BJ (cell line): ENCODE measurements around the gene DDO. TPM values are rescaled to one million over a fixed set of nuclear protein-coding genes. Genes with fewer than 3 reads are reported as not detected.

Source experiments
- CTCF ChIA-PET: fragments of 350-600 bp; formaldehyde crosslinking; extraction: SDS; loops from one replicate; lab custom pipeline; 2021; ENCODE audit warnings: antibody characterized with exemption, inconsistent platforms; lab: Yijun Ruan, JAX
- POLR2A ChIA-PET: fragments of 300-600 bp; sonication (Branson Sonifier 250); formaldehyde crosslinking; extraction: SDS; loops from one replicate; lab custom pipeline; 2021; ENCODE audit warnings: antibody characterized with exemption; lab: Charles Lee
- DNase-seq: peaks from one replicate; pipeline ENCODE4 v3.0.0-alpha.2; 2011; ENCODE audit warnings: low read depth
- H3K27me3 ChIP-seq: 2 replicates; pipeline ENCODE4 v1.6.0; 2011; ENCODE audit warnings: low read length; ENCODE audit not compliant: control insufficient read depth, insufficient read depth
- H3K36me3 ChIP-seq: 2 replicates; pipeline ENCODE4 v1.5.1; 2011; ENCODE audit warnings: low read length; ENCODE audit not compliant: control insufficient read depth, insufficient read depth
- H3K4me3 ChIP-seq: 2 replicates; pipeline ENCODE4 v1.5.1; 2011; ENCODE audit warnings: low read depth, mild to moderate bottlenecking, control low read depth, low read length
- polyA plus RNA-seq: library from polyadenylated mRNA; depleted of rRNA; stranded (reverse); fragments of >200 nt; gene quantifications from 2 replicates; pipeline ENCODE4 v1.2.3, GENCODE V29; 2011
- TF ChIP-seq, protein P1 (sequence below): IDR thresholded peaks from 2 replicates; pipeline ENCODE4 v1.5.1; 2011; ENCODE audit warnings: low read depth, mild to moderate bottlenecking, control low read depth, inconsistent platforms, low read length, moderate library complexity; ENCODE audit not compliant: insufficient read depth

The DDO gene
- polyA plus RNA-seq, 1 experiment: 0.16 TPM

DNA sequence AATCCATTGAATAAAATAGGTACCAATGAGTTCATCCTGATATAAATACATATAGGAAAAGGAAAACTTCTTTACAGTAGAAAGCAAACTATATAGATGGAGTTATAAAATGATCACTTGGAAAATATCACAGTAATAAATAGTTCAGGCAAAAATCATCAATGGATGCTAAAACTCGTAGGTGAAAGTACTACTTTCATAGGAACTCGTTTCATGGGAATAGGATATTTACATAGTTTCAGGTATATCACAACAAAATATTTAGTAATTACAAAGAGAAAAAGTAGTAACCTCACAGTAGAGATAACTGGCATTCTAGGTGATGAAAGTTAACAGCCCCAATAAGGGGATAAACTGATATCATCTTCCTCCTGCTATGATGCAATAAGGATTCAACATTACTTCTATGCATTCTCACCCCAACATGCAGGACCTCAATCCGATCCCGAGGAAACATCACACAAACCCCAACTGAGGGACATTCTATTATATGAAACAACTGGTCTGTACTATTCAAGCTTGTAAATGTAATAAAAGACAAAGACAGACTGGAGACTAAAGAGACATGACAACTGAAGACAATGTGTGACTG is 13.7 kb downstream of the DDO start:
- Histone ChIP-seq H3K36me3 (no peaks in the 10 kb centered on the region), H3K4me3 (no peak overlapping the region), H3K27me3 (no peaks in the 10 kb centered on the region)
- POLR2A ChIA-PET: no interaction called here
- TF ChIP-seq, protein P1, sequence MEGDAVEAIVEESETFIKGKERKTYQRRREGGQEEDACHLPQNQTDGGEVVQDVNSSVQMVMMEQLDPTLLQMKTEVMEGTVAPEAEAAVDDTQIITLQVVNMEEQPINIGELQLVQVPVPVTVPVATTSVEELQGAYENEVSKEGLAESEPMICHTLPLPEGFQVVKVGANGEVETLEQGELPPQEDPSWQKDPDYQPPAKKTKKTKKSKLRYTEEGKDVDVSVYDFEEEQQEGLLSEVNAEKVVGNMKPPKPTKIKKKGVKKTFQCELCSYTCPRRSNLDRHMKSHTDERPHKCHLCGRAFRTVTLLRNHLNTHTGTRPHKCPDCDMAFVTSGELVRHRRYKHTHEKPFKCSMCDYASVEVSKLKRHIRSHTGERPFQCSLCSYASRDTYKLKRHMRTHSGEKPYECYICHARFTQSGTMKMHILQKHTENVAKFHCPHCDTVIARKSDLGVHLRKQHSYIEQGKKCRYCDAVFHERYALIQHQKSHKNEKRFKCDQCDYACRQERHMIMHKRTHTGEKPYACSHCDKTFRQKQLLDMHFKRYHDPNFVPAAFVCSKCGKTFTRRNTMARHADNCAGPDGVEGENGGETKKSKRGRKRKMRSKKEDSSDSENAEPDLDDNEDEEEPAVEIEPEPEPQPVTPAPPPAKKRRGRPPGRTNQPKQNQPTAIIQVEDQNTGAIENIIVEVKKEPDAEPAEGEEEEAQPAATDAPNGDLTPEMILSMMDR: no peak
- DNase-seq: no peak
- CTCF ChIA-PET: no interaction called here

DNA sequence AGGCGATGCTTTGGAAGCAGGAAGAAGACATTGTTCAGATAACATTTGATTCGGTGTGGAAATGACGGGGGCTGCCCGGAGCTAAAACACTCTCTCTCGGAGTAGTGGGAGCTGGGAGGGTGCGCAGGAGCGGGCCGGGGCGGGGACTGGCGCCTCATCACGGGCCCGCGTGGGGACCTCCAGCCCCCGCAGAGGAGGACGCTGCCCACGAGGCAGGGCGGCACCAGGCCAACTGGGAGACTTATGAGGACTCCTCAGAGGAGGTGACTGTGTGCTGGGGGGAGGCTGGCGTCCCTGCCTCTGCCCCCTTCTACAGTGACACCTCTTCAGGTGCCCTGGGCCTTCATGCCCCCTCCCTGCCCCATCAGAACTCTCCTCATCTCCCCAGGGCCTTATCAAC is 15.2 kb downstream of the DDO start:
- Histone ChIP-seq H3K27me3 (no peaks in the 10 kb centered on the region), H3K4me3 (no peak overlapping the region), H3K36me3 (no peaks in the 10 kb centered on the region)
- CTCF ChIA-PET: no interaction called here
- DNase-seq: no peak
- POLR2A ChIA-PET: no interaction called here
- TF ChIP-seq, protein P1: no peak

DNA sequence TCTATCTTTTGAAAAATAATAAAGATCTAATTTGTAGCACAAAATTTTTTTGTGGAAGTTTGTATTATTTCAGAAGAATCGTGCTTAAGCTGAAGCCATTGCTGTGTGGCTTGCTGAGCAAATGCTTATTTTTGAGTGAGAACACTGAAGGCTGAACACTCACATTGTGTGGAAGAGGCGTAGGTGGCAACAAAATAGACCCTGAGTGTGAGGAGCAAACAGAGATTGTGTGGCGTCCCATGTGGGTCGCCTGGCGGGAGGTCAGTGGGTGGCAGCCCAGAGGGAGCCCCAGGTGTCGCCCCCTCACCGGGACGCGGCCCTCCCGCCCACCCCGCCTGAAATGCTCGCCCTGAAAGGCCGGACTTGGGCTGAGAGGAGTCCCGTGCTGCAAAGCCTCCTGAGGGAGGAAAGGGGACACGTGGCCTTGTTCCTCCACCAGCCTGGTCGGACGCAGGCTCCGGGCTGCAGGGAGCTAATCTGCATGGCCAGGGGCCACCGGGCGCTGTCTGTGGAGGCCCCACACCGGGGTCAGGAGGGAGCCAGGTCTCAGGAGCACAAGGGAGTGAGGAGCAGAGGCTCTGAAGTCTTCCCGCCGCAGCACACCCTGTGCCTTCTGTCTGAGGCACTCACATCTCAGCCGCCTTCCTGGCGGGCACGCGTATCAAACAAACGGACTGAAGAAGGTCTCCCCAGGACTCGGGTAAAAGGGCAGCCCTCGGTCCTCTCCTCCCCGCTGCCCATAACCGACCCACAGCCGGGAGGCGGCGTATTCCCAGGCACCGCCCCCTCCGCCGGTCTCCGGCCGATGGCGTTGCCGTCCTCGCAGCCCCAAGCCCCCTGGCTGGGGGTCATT is 15.9 kb downstream of the DDO start:
- TF ChIP-seq, protein P1: no peak
- no peaks in the 10 kb centered on the region for H3K36me3 ChIP-seq
- no peaks in the 10 kb centered on the region for H3K27me3 ChIP-seq
- CTCF ChIA-PET: interaction anchor here (1.0 kb wide), 1 partner anchor 9 kb away, joined by 3 read pairs; no protein-coding TSS in a partner anchor
- POLR2A ChIA-PET: no interaction called here
- peak overlapping the region; percentile 20 for H3K4me3 ChIP-seq
- no peak for DNase-seq

DNA sequence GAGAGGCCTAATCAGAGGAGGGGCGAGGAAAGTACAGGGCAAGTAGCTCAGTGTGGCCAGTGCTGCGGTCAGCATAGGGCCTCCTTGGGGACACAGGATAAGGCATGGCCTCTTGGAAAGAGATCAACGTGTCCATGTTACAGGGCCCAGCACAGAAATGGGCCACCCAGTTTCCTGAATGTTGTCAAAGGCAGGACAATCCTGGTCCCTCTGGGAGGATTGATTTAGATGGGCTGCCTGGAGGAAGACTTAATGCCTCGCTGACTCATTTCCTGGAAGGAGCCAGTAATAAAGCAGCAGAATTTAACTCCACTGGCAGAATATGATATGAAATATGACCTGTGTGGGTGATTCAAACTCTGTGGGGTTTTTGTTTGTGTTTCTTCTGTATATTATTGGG is 16.6 kb downstream of the DDO start:
- Histone ChIP-seq H3K4me3 (no peak overlapping the region), H3K27me3 (no peaks in the 10 kb centered on the region), H3K36me3 (no peaks in the 10 kb centered on the region)
- DNase-seq: no peak
- TF ChIP-seq, protein P1: no peak
- POLR2A ChIA-PET: no interaction called here
- CTCF ChIA-PET: no interaction called here

DNA sequence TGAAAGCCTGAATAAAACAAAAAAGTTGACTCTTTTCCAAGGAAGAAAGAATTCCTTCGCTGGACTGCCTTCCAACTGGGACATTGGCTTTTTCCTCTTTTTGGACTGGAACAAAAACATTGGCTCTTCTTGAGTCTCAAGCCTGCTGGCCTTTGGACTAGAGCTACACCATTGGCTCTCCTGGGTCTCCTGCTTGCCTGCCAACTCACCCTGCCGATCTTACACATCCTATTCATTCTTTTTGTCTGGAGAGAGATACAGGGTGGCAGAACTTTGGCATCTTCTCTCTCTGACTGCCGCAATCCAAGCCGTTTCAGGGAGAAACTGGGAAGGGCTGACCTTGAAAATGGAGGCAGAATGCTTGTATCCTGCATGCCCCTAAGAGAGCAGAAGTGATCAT is 20.2 kb downstream of the DDO start:
- ChIA-PET POLR2A (no interaction called here), CTCF (interaction anchor here (0.6 to 1.7 kb wide), 4 partner anchors 30 to 355 kb away, joined by 3 to 7 read pairs (median 4); no protein-coding TSS in a partner anchor)
- no peak for DNase-seq
- Histone ChIP-seq H3K36me3 (no peaks in the 10 kb centered on the region), H3K27me3 (no peaks in the 10 kb centered on the region), H3K4me3 (no peak overlapping the region)
- TF ChIP-seq, protein P1: no peak
